Mesendoderm (in vitro differentiated cells): ENCODE measurements around the gene IL16.

ENCODE experiments used
- DNase-seq: peaks from one replicate; pipeline ENCODE4 v3.0.0; 2013
- H2AK5ac ChIP-seq: 2 replicates; pipeline ENCODE4 v1.6.1; 2013; ENCODE audit warnings: low read length, inconsistent platforms
- H2BK120ac ChIP-seq: 2 replicates; pipeline ENCODE4 v1.6.1; 2013; ENCODE audit warnings: low read depth, mild to moderate bottlenecking, low read length, moderate library complexity, mixed read lengths
- H2BK15ac ChIP-seq: replicated peaks from 2 replicates; pipeline ENCODE4 v1.6.1; 2013; ENCODE audit warnings: low read depth, mild to moderate bottlenecking, moderate library complexity
- H2BK5ac ChIP-seq: 2 replicates; pipeline ENCODE4 v1.6.1; 2013; ENCODE audit warnings: low read length, inconsistent platforms
- H3K18ac ChIP-seq: 2 replicates; pipeline ENCODE4 v1.6.1; 2013; ENCODE audit warnings: mild to moderate bottlenecking, low read length, mixed read lengths
- H3K23ac ChIP-seq: one replicate; pipeline ENCODE4 v1.6.1; 2013; ENCODE audit warnings: low read length
- H3K27ac ChIP-seq: 2 replicates; pipeline ENCODE4 v1.5.1; 2013; ENCODE audit warnings: low read depth, mild to moderate bottlenecking, inconsistent platforms, low read length, moderate library complexity
- H3K27me3 ChIP-seq: 2 replicates; pipeline ENCODE4 v1.6.1; 2013; ENCODE audit warnings: low read length, control low read depth, mild to moderate bottlenecking, inconsistent platforms; ENCODE audit not compliant: insufficient read depth, poor library complexity
- H3K36me3 ChIP-seq: 2 replicates; pipeline ENCODE4 v1.6.1; 2013; ENCODE audit warnings: low read length, inconsistent platforms; ENCODE audit not compliant: control insufficient read depth, insufficient read depth
- H3K4ac ChIP-seq: one replicate; pipeline ENCODE4 v1.6.1; 2013; ENCODE audit warnings: low read depth, mild to moderate bottlenecking, low read length, moderate library complexity
- H3K4me1 ChIP-seq: 2 replicates; pipeline ENCODE4 v1.6.1; 2013; ENCODE audit warnings: low read depth, low read length, inconsistent platforms; ENCODE audit not compliant: control insufficient read depth
- H3K4me2 ChIP-seq: 2 replicates; pipeline ENCODE4 v1.6.1; 2013; ENCODE audit warnings: low read length
- H3K4me3 ChIP-seq: 2 replicates; pipeline ENCODE4 v1.5.1; 2013; ENCODE audit warnings: mild to moderate bottlenecking, low read length
- H3K56ac ChIP-seq: one replicate; pipeline ENCODE4 v1.6.1; 2013; ENCODE audit warnings: low read length
- H3K79me1 ChIP-seq: 2 replicates; pipeline ENCODE4 v1.6.1; 2013; ENCODE audit warnings: low read length, inconsistent platforms
- H3K79me2 ChIP-seq: 2 replicates; pipeline ENCODE4 v1.6.1; 2013; ENCODE audit warnings: mild to moderate bottlenecking, low read length; ENCODE audit not compliant: control insufficient read depth, insufficient read depth
- H3K9ac ChIP-seq: 2 replicates; pipeline ENCODE4 v1.6.1; 2013; ENCODE audit warnings: low read length, inconsistent platforms
- H4K5ac ChIP-seq: one replicate; pipeline ENCODE4 v1.6.1; 2013; ENCODE audit warnings: low read length
- H4K8ac ChIP-seq: one replicate; pipeline ENCODE4 v1.6.1; 2013; ENCODE audit warnings: low read depth, mild to moderate bottlenecking, control low read depth, low read length, moderate library complexity
- WGBS: extraction: QIAGEN DNeasy Blood & Tissue Kit; methylation state at CpG from one replicate; pipeline ENCODE4 v1.1.7; 2013; ENCODE audit warnings: low lambda C conversion rate, missing lambda C conversion rate; ENCODE audit not compliant: insufficient coverage; ENCODE audit errors: extremely low coverage; 5-methylcytosine and 5-hydroxymethylcytosine counted together

IL16 gene

GRCh38 chr15:81295486-81296121 lies 98.9 kb downstream of the IL16 start:
- H3K79me2 ChIP-seq, result no peaks in the 10 kb centered on the region
- no peak overlapping the region for H3K4me2 ChIP-seq
- no peak overlapping the region for H3K27ac ChIP-seq
- no peak overlapping the region for H2AK5ac ChIP-seq
- H3K4ac ChIP-seq, result no peak overlapping the region
- H3K4me1 ChIP-seq, result no peaks in the 10 kb centered on the region
- no CpG with 5 or more reads among the region's 5 CpGs for WGBS
- no peaks in the 10 kb centered on the region for H3K36me3 ChIP-seq
- H2BK15ac ChIP-seq, result no peak overlapping the region
- no peak overlapping the region for H2BK5ac ChIP-seq
- H3K18ac ChIP-seq, result no peak overlapping the region
- H3K4me3 ChIP-seq, result no peak overlapping the region
- no peak overlapping the region for H3K9ac ChIP-seq
- H3K56ac ChIP-seq, result no peak overlapping the region
- no peak overlapping the region for H4K8ac ChIP-seq
- no peaks in the 10 kb centered on the region for H3K27me3 ChIP-seq
- H3K23ac ChIP-seq, result no peak overlapping the region
- no peak overlapping the region for H2BK120ac ChIP-seq
- no peaks in the 10 kb centered on the region for H3K79me1 ChIP-seq
- H4K5ac ChIP-seq, result no peak overlapping the region
- no peak for DNase-seq

GRCh38 chr15:81296186-81296585 lies 99.5 kb downstream of the IL16 start:
- H3K4me3 ChIP-seq, result no peak overlapping the region
- H3K4me1 ChIP-seq, result no peaks in the 10 kb centered on the region
- H3K27me3 ChIP-seq, result no peaks in the 10 kb centered on the region
- H2BK15ac ChIP-seq, result no peak overlapping the region
- H2BK5ac ChIP-seq, result no peak overlapping the region
- no peak overlapping the region for H3K9ac ChIP-seq
- no peak overlapping the region for H3K18ac ChIP-seq
- H3K56ac ChIP-seq, result no peak overlapping the region
- no peak overlapping the region for H3K4me2 ChIP-seq
- no peaks in the 10 kb centered on the region for H3K79me2 ChIP-seq
- H3K79me1 ChIP-seq, result no peaks in the 10 kb centered on the region
- no peak overlapping the region for H2AK5ac ChIP-seq
- H4K8ac ChIP-seq, result no peak overlapping the region
- H3K23ac ChIP-seq, result no peak overlapping the region
- no peak overlapping the region for H3K27ac ChIP-seq
- H3K4ac ChIP-seq, result no peak overlapping the region
- DNase-seq, result no peak
- WGBS, result no CpG with 5 or more reads among the region's 2 CpGs
- H4K5ac ChIP-seq, result no peak overlapping the region
- no peaks in the 10 kb centered on the region for H3K36me3 ChIP-seq
- no peak overlapping the region for H2BK120ac ChIP-seq

- Histone ChIP-seq H2BK5ac (no peak overlapping the region), H3K18ac (no peak overlapping the region), H4K8ac (no peak overlapping the region), H3K4me3 (no peak overlapping the region), H2BK15ac (no peak overlapping the region), H3K79me2 (no peaks in the 10 kb centered on the region), H2BK120ac (no peak overlapping the region), H3K27me3 (no peaks in the 10 kb centered on the region), H3K79me1 (no peaks in the 10 kb centered on the region), H3K4me1 (no peaks in the 10 kb centered on the region), H3K4ac (no peak overlapping the region), H3K27ac (no peak overlapping the region), H3K4me2 (no peak overlapping the region), H3K56ac (no peak overlapping the region), H3K23ac (no peak overlapping the region), H2AK5ac (no peak overlapping the region), H3K36me3 (no peaks in the 10 kb centered on the region), H3K9ac (no peak overlapping the region), H4K5ac (no peak overlapping the region)
- no CpG with 5 or more reads among the region's 11 CpGs for WGBS
- peak; percentile 54 for DNase-seq
Observed at GRCh38 chr15:81296673-81297072, 100.0 kb downstream of the IL16 start.

- no peak overlapping the region for H3K4me3 ChIP-seq
- H3K9ac ChIP-seq, result no peak overlapping the region
- no peaks in the 10 kb centered on the region for H3K79me2 ChIP-seq
- no peak overlapping the region for H4K5ac ChIP-seq
- H3K79me1 ChIP-seq, result no peaks in the 10 kb centered on the region
- no peak overlapping the region for H3K27ac ChIP-seq
- no peak for DNase-seq
- H2BK5ac ChIP-seq, result no peak overlapping the region
- no peak overlapping the region for H3K4me2 ChIP-seq
- no peak overlapping the region for H2AK5ac ChIP-seq
- H3K18ac ChIP-seq, result no peak overlapping the region
- no CpG with 5 or more reads among the region's 3 CpGs for WGBS
- no peaks in the 10 kb centered on the region for H3K27me3 ChIP-seq
- peak overlapping the region; percentile 50 for H3K23ac ChIP-seq
- H3K4me1 ChIP-seq, result no peaks in the 10 kb centered on the region
- no peak overlapping the region for H3K4ac ChIP-seq
- no peak overlapping the region for H4K8ac ChIP-seq
- no peak overlapping the region for H2BK15ac ChIP-seq
- H2BK120ac ChIP-seq, result no peak overlapping the region
- no peaks in the 10 kb centered on the region for H3K36me3 ChIP-seq
- H3K56ac ChIP-seq, result no peak overlapping the region
Observed at GRCh38 chr15:81297147-81297572, 100.5 kb downstream of the IL16 start.

- Histone ChIP-seq H3K9ac (no peak overlapping the region), H3K4ac (no peak overlapping the region), H3K27me3 (no peaks in the 10 kb centered on the region), H3K4me2 (no peak overlapping the region), H3K79me2 (no peaks in the 10 kb centered on the region), H3K79me1 (no peaks in the 10 kb centered on the region), H3K36me3 (no peaks in the 10 kb centered on the region), H2BK120ac (no peak overlapping the region), H3K4me1 (no peaks in the 10 kb centered on the region), H4K5ac (no peak overlapping the region), H2BK15ac (no peak overlapping the region), H4K8ac (no peak overlapping the region), H3K56ac (no peak overlapping the region), H3K27ac (no peak overlapping the region), H2BK5ac (no peak overlapping the region), H2AK5ac (no peak overlapping the region), H3K18ac (no peak overlapping the region), H3K4me3 (no peak overlapping the region), H3K23ac (no peak overlapping the region)
- DNase-seq, result no peak
- no CpG with 5 or more reads among the region's 4 CpGs for WGBS
Observed at GRCh38 chr15:81297603-81298575, 101.2 kb downstream of the IL16 start.
